GM18867 (cell line): ENCODE data around the gene ADORA3.

Source experiments
- ATAC-seq: cut with Tn5 transposase; IDR thresholded peaks from one replicate; pipeline ENCODE4 v1.9.1; 2021; ENCODE audit warnings: mild to moderate bottlenecking, moderate library complexity; ENCODE audit not compliant: unreplicated experiment

The ADORA3 gene

GRCh38 chr1:111509997-111510375 lies 6.6 kb upstream of the ADORA3 start:
- ATAC-seq, result no peak

GRCh38 chr1:111507411-111508201 lies 4.2 kb upstream of the ADORA3 start:
- peak; percentile 51 for ATAC-seq

DNA sequence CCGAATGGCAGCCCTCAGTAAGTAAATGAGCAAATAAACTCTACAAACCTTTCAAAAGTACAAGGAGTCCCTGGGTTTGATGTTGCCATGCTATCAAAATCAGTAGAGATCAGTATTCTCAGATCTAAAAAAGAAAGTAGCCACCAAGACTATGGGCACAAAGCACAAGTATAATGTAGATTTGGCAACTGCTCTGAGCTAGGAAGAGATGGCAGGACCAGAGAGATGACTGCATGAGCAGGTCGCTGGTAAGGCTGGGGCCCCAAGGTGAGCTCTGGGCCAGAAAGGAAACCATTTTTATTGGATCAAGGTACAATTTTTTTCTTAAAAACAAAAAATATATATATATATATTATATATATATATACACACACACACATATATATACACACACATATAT lies 3.1 kb upstream of the ADORA3 start:
- ATAC-seq, result no peak

DNA sequence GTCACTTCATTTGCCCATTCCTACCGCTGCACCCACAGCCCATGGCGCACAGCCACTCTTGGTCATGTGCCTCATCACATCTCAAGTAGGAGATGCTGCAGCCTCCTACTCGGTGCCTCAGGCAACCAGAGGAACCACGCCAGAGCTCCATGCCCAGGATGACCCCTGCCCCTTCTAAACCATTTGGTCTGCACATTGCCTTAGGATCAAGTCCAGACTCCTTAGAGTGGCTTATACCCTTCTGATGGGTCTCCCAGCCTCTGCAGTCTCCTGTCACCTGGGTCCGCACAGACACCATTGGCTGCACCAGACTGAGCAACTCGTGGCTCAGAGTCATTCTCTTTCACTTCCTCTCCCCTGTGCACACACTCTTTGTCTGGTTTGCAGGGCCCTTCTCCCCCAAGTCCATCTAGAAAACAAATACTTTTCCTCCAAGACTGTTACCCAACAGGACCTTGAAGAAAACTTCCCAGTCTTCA lies 2.2 kb upstream of the ADORA3 start:
- ATAC-seq, result peak; percentile 62

- no peak for ATAC-seq
Measured at GRCh38 chr1:111504097-111504496, 664 bp upstream of the ADORA3 start.

- ATAC-seq, result no peak
Measured at GRCh38 chr1:111501645-111502044, 1.8 kb downstream of the ADORA3 start.

DNA sequence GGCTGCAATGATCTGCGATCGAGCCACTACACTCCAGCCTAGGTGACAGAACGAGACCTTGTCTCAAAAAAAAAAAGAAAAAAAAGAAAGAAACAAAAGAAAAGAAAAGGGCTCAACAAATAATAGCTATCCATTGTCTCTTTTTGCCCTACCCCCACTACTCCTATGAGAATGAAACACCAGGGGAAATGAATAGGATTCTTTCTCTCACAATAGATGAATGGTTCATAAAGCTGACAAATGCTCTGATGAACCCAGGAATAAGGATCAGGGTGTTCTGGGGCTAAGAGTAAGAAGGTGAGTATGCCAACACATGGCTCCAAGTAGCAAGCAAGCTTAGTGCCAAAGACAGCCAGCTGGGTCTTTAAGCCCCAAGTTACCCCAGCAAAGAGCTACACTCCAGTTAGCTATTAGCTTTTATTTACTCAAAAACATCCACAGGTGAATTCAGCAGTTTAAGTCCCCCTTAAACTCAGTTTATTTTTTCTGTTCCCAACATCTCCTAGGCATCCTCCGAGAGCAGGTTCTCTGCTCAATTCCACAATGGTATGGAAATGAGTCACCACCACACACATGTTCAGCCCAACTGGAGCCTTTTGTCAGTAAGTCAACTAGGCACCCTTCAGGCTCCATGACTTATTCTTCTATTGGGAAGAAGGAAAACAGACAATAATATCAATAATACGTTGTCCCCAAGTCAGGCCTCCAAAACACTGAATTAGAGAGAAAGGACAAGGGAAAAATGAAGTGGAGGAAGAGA lies 4.2 kb downstream of the ADORA3 start:
- no peak for ATAC-seq

DNA sequence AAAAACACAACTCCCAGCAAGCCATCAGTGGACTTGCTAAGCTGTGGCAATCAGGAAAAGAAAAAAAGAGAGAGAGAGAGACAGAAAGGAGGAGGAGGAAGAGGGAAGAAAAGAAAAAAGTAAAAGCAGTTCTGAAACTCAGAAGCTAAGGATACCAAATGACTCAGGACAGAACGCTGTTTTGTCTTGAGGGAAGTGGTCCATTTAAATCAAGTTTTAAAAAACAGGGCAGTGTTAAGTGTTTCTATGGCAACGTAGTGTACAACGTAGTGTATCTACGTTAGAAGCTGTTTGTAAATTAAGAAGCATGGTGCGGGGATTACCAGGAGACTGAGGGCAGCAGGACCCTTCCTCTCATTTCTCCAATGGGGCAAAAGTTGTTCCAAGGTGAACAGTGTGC lies 5.8 kb downstream of the ADORA3 start:
- no peak for ATAC-seq

- ATAC-seq, result no peak
Measured at GRCh38 chr1:111496398-111496797, 7.0 kb downstream of the ADORA3 start.

DNA sequence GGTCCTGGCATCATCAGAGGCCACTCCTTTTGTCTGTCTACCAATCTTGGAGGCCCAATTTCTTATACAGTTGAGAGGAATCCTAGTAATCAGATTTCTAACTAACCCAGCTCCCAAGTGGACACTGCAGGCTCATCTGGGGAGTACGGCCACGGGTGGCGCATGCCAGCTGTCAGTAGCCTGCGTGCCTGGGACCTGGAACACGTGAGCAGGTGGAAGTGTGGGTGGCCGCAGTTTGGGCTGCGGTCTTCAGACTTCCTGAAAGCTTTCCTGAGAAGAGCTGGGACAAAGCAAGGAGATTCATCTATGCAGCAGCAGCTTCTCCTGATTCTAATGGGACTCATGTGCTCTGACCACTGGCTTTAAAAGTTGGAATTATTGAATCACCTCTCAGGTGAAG lies 12.4 kb downstream of the ADORA3 start:
- ATAC-seq, result no peak

GRCh38 chr1:111490220-111490619 lies 13.2 kb downstream of the ADORA3 start:
- ATAC-seq, result no peak

DNA sequence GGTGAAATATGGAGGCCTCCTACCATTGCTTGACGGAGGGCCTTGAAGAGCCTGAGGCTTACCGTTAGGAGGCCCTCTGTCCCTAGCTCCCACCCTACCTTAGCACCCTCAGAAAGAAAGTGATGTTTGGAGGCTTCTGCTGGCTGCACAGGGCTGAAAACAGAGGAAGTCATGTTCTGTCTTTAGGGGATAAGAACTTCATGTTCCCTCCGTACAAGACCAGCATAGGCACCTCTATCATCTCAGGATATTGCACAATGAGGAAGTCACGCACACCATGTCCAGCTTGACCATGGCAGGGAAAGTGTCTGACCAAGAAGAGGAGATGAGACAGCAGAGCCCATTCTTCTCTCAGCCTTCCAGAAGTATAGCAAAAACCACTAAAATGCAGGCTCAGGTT lies 13.8 kb downstream of the ADORA3 start:
- ATAC-seq, result no peak

- no peak for ATAC-seq
Measured at GRCh38 chr1:111488669-111489068, 14.8 kb downstream of the ADORA3 start.

DNA sequence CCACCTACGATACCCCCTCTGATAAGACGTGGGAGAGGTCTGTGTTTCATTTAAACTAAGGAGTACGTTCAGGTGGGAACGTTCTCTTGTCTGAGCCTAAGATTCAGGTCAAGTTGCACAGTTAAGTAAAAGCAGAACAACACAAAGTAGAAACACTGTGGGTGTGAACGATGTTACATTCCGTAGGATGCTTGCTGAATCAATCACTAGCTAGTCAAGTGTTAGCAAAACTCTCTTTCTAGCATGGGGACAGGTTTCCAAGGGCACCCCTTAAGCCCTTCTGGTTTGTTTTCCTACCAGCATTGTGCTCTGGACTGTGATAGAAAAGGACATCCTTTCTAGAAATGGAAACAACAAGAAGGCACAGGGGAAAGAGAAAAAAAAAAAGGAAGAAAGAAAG lies 16.3 kb downstream of the ADORA3 start:
- no peak for ATAC-seq

DNA sequence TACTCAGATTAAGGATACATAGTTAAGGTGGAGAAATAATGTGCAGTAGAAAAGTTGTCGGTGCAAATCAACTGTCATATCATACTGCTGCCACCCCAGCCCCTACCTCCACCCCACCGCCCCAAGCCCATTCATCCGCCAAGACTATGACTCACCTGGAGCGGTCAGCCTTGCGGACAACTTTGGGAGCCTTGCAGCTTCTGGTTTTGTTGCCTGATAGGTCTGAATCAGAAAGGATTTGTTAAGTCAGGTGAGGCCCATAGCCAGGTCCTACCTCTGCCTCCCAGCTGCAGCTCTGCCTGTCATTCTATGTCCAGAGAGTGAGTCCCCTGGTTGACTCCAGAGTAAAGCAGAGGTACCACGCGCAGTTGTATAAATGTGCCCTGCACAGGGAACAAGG lies 17.0 kb downstream of the ADORA3 start:
- ATAC-seq, result no peak

DNA sequence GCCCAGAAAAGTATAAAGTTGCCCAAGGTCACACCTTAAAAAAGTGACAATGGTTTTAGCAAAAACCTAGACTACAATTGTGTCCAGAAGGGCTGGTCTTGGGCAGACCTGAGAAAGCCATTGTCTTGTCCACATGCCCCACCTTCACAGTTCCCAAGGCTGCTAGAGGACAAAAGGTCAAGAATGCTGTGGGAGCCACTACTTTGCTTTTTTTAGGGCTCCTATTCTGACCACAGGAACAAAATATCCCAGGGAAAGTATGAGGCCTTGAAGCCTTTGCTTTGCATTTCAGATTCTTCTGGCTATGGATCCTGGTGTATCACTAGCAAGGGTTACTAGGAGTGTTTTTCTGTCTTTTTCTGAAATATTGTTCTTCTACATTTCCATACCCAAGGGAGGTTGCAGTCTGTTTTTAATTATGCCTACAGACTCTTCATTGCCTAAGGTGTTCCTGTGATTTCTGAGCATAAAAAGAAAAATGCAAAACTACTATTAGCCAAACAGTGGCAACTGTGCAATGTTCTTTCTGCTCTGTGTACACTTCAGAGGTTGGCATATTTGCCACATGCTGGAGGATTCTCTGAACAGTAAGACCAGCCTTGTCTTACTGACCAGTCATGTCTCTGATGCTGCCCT lies 18.9 kb downstream of the ADORA3 start:
- ATAC-seq, result no peak

DNA sequence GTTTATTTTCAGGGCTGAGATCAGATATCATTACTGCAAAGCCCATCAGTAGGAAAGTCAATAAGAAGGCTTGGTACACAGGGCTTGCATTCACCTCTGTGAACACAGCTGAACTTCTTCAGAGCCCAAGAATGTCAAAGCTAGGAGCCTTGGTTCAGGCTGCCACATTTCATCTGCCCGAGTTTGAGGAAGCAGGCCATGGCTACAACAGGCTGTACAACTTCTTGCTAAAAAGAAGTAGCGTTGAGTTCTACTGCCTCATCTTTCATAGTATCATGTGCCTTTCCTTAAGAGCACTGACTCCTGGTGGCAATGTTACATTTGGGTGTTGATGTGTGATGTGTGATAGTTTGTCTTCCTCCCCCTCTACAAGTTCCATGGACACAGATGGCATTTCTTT lies 19.6 kb downstream of the ADORA3 start:
- ATAC-seq, result no peak

DNA sequence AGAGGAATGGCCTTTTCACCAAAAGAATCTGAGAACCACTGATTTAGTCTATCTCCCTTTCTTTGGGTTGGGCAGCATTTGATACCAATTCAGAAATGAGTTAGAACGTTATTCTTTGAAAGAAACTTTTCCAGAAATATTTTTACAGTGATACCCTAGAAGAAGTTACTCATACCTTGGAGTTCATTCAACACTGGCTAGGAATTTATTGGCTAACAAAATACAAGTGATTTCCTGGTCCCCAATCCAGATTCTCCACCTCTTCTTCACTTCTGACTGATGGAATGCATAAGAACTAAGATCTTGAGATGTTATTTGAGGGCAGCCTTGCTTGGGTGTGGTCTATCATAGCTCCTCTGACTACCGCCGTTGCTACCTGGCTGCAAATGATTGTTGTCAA lies 20.3 kb downstream of the ADORA3 start:
- no peak for ATAC-seq

- ATAC-seq, result no peak
Measured at GRCh38 chr1:111481387-111482221, 21.8 kb downstream of the ADORA3 start.

DNA sequence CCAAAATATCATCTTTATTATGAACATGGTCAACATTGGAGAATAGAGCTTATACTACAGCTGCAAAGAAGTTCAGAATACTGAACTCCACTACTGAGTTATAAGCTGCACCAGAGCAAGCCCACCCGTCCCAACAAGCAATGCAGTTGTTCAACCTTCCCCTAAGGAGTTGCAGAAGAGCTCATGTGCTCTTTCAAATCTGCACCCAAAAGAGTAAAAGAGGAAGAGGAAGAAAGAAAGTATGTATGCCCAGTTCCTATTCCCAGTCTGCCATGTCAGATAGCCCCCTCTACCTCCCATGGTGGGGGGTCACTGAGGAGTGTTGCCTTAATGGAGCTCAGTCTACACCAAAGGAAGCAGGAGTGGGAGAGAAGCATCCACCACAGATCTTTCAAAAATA lies 22.8 kb downstream of the ADORA3 start:
- ATAC-seq, result no peak

DNA sequence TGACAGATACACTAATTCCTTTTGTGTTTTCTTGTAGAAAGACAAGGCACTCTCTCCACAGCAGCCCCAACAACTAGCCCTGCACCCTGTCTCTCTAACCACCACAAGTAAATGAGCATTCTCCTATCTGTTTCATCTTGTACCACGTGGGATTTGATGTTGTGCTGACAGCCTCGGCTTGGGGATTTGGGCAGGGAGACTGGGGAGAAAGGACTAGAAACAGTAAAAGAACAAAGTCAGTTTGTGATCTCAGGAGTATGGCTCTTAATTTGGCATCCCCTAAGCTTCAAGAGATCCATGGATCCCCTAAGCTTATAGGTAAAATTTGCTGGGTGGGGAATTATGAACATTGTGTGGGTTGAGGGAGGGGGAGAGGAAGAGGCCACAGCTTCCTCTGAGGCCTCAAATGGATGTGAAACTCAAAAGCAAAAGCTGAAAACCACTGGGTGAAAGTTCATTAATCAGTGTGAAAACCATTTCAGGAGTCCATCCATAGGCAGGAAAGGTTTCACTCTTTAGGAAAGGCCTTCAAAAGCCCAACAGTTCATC lies 26.6 kb downstream of the ADORA3 start:
- ATAC-seq, result peak; percentile 73
